Activated B cell treated with CpG ODN at 0.5 μM for 24 hours (primary cell): ENCODE results near the gene EEIG1. TPM values are rescaled to one million over a fixed set of nuclear protein-coding genes. Genes with fewer than 3 reads are reported as not detected.

Experiments
- ATAC-seq: fragments of 200-7000 bp; cut with Tn5 transposase; one replicate; pipeline ENCODE4 v1.10.0; 2021; ENCODE audit warnings: low read depth, mild to moderate bottlenecking, moderate library complexity
- CTCF ChIA-PET: fragments of 350-600 bp; sonication (Branson Sonifier 250); formaldehyde crosslinking; loops from one replicate; lab custom pipeline; 2021; ENCODE audit warnings: antibody characterized with exemption; lab: Charles Lee
- POLR2A ChIA-PET: fragments of 350-600 bp; sonication (Branson Sonifier 250); formaldehyde crosslinking; loops from one replicate; lab custom pipeline; 2021; ENCODE audit warnings: antibody characterized with exemption; lab: Charles Lee
- DNase-seq: peaks from one replicate; pipeline ENCODE4 v3.0.0; 2022
- H3K27ac Mint-ChIP-seq: one replicate; pipeline ENCODE4 v1.8.0; 2020; ENCODE audit warnings: mixed read lengths
- H3K27me3 Mint-ChIP-seq: one replicate; pipeline ENCODE4 v1.8.0; 2021; ENCODE audit warnings: mixed read lengths
- H3K36me3 Mint-ChIP-seq: one replicate; pipeline ENCODE4 v1.8.0; 2021; ENCODE audit warnings: low read depth, mixed read lengths
- H3K4me1 Mint-ChIP-seq: one replicate; pipeline ENCODE4 v1.8.0; 2021; ENCODE audit warnings: mixed read lengths
- H3K4me3 Mint-ChIP-seq: one replicate; pipeline ENCODE4 v1.8.0; 2020; ENCODE audit warnings: mild to moderate bottlenecking, mixed read lengths
- H3K9me3 Mint-ChIP-seq: one replicate; pipeline ENCODE4 v1.8.0; 2020; ENCODE audit warnings: mixed read lengths
- intact Hi-C: fragments of 100-400 bp; cut with micrococcal nuclease; formaldehyde crosslinking; loops from one replicate; pipeline ENCODE4 v1.15.1; 2024
- total RNA-seq: library from RNA; stranded (reverse); gene quantifications from 2 replicates; pipeline ENCODE4 v1.2.3, GENCODE V29; 2022
- TF ChIP-seq, protein P1 (sequence below): fragments of 200-600 bp; IDR thresholded peaks from one replicate; pipeline ENCODE4 v1.8.0; 2022; ENCODE audit warnings: antibody characterized with exemption, mild to moderate bottlenecking

The EEIG1 gene
- total RNA-seq, 1 donor from 2014 or later: 88.1 TPM

DNA sequence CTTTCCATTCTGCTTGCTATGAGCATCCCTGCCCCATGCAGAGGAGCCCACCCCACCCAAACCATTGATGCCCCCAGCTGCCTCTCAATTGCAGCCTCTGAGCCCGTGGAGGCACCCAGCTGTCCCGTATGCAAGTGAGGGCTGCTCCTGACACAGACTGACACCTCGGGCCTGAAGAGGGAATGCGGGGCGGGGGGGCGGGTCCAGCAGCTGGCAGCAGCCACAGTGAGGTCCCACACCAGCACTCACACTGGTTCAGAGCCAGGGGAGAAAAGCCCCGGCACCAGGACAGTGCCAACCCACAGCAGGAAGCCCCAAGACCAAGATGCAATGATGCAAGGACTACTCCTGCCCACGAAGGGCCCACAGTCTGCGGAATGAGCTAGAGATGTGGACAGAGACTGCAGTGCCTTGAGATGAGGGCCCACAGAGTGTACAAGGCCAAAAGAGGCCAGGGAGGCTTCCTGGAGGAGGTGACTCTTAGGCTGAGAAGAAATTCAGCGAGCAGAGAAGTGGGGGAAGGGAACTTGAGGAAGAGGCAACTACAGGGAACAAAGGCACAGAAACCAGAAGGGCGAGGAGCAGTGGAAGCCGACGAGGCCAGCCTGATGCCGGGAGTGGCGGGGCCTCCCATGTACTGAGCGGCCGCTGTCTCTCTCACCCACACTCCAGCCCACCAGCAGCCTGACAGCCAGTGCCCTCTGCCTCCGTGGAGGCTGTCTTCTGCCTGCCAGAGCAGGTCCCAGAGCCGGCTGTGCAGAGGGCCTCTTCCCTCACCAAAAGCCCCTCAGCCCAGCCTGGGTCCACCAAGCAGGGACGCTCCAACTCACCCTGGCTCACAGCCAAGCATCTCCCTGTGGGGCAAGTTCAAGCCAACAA is 9.2 kb downstream of the EEIG1 start:
- no peak for DNase-seq
- Mint-ChIP-seq H3K9me3 (no peaks in the 10 kb centered on the region), H3K27me3 (no peaks in the 10 kb centered on the region), H3K36me3 (peaks cover 15% of the 10 kb centered on the region), H3K4me1 (peaks cover 100% of the 10 kb centered on the region), H3K27ac (peak overlapping the region; percentile 97), H3K4me3 (peak overlapping the region; percentile 79)
- ATAC-seq: peak; percentile 15
- intact Hi-C loops: loop anchor here (2.0 kb wide), 2 partner anchors 13 to 55 kb away; no protein-coding TSS in a partner anchor
- TF ChIP-seq, protein P1, sequence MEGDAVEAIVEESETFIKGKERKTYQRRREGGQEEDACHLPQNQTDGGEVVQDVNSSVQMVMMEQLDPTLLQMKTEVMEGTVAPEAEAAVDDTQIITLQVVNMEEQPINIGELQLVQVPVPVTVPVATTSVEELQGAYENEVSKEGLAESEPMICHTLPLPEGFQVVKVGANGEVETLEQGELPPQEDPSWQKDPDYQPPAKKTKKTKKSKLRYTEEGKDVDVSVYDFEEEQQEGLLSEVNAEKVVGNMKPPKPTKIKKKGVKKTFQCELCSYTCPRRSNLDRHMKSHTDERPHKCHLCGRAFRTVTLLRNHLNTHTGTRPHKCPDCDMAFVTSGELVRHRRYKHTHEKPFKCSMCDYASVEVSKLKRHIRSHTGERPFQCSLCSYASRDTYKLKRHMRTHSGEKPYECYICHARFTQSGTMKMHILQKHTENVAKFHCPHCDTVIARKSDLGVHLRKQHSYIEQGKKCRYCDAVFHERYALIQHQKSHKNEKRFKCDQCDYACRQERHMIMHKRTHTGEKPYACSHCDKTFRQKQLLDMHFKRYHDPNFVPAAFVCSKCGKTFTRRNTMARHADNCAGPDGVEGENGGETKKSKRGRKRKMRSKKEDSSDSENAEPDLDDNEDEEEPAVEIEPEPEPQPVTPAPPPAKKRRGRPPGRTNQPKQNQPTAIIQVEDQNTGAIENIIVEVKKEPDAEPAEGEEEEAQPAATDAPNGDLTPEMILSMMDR: no peak
- CTCF ChIA-PET: interaction anchor here (1.0 kb wide), 1 partner anchor 12 kb away, joined by 3 read pairs; no protein-coding TSS in a partner anchor
- POLR2A ChIA-PET: interaction anchor here (0.8 to 5.3 kb wide), 12 partner anchors 10 to 157 kb away, joined by 3 to 93 read pairs (median 6); partner anchors contain the start of genes EEIG1 and NAIF1

DNA sequence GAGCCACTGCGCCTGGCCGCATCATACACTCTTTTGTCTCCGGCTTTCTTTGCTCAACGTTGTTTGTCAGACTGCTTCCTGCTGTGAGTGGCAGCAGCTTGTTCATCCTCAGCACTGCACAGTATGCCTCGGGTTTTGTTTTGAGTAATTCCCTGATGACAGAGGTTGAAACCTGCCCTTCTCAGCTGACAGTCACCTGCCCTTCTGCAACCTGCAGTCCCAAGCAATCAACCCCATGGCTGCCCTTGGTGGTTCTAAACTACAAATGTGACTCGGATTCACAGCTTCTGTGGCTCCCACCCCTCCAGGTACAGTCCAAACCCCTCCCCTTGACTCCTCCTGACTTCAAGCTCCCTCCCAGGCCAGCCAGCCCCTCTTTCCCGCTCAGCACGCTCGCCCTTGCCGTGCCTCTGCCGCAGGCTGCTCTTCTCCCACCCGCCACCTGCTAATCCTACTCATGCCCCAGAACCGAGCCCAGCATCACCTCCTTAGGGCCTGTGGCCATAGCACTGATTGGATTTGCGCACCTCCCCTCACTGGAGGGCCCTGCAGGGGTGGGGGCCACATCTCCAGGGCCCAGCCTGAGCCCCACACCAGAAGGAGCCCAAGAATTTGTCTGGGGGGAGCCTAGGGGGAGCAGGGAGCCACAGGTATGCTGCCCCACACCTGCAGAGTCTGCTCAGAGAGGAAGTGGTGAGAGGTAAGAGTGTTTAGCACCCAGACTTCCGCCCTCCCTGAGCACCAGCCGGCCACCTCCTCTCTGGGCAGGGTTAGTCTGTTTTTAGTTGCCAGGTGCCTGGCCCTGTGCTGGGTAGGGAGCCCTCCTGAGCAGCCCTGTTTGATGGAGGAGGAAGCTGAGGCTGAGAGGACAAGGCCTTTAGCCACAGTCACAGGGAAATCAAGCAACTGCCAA is 10.1 kb downstream of the EEIG1 start:
- ATAC-seq: peak; percentile 74
- H3K27me3 Mint-ChIP-seq: no peaks in the 10 kb centered on the region
- H3K4me1 Mint-ChIP-seq: peaks cover 100% of the 10 kb centered on the region
- peaks cover 13% of the 10 kb centered on the region for H3K36me3 Mint-ChIP-seq
- TF ChIP-seq, protein P1: no peak
- CTCF ChIA-PET: interaction anchor here (0.8 to 1.5 kb wide), 4 partner anchors 8 to 65 kb away, joined by 3 to 9 read pairs (median 4); no protein-coding TSS in a partner anchor
- H3K9me3 Mint-ChIP-seq: no peaks in the 10 kb centered on the region
- POLR2A ChIA-PET: interaction anchor here (0.5 to 5.3 kb wide), 19 partner anchors 10 to 158 kb away, joined by 3 to 93 read pairs (median 5); partner anchors contain the start of genes EEIG1, NAIF1, SLC25A25 and ST6GALNAC4
- H3K4me3 Mint-ChIP-seq: peak overlapping the region; percentile 79
- peak; percentile 50 for DNase-seq
- intact Hi-C loops: loop anchor here (1.0 to 2.0 kb wide), 4 partner anchors 9 to 56 kb away; no protein-coding TSS in a partner anchor
- H3K27ac Mint-ChIP-seq: peak overlapping the region; percentile 97

DNA sequence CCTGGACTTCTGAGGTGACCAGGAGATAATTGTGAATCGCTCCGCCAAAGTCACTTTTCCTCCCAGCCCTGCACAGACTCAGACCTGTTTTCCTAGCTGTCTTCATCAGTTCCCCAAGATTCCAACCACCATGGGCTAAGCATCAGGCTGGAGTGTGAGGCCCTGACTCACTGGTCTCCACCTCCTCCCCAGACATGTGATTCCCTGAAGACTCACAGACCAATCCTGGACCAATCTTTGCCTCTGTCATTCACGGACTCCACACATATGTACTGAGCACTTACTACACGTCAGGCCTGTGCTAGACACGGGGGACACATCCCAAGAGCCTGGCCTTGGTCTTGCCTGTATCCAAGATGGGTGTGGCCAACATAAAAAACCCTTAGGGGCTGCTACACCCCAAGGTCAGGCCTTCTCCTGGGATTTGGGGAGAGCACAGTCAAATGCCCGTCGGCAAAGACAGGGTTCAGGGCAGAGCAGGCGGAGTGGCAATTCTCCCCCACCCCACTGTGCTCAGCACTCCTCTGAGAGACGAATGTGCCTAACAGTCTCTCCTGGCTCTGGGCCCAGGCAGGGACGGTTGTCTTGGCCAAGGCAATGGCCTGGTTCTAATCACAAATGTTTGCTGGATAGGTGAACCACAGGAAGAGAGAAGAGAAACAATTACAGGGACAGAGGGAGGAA is 11.9 kb downstream of the EEIG1 start:
- H3K4me1 Mint-ChIP-seq: peaks cover 96% of the 10 kb centered on the region
- H3K27ac Mint-ChIP-seq: peak overlapping the region; percentile 97
- no peaks in the 10 kb centered on the region for H3K27me3 Mint-ChIP-seq
- peaks cover 13% of the 10 kb centered on the region for H3K36me3 Mint-ChIP-seq
- intact Hi-C loops: no loop called here
- DNase-seq (no peak), ATAC-seq (no peak)
- CTCF ChIA-PET: interaction anchor here (0.9 kb wide), 1 partner anchor 13 kb away, joined by 3 read pairs; no protein-coding TSS in a partner anchor
- H3K4me3 Mint-ChIP-seq: no peak overlapping the region
- POLR2A ChIA-PET: interaction anchor here (3.1 to 5.3 kb wide), 2 partner anchors 13 to 14 kb away, joined by 16 to 93 read pairs; partner anchors contain the start of gene EEIG1
- no peaks in the 10 kb centered on the region for H3K9me3 Mint-ChIP-seq
- TF ChIP-seq, protein P1: no peak

DNA sequence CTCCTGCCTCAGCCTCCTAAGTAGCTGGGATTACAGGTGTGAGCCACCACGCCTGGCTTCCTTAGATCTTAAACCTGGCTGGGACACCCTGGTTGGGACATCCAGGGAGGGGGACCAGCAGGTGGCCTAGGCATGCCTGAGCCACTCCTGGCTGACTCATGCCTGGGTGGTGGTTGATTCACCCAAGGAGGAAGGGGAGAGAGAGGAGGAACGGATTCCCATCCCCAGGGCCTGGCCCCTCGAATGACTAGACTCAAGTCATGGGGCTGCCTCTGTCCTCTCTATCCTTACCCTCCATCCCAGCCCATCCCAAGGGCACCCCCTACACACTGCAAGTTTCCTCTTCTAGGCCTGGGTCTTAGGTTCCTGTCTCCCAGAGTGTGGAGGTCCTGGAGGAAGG is 12.7 kb downstream of the EEIG1 start:
- ChIA-PET POLR2A (interaction anchor here (0.6 to 1.3 kb wide), 7 partner anchors 10 to 99 kb away, joined by 3 to 6 read pairs (median 3); partner anchors contain the start of gene NAIF1), CTCF (interaction anchor here (0.9 to 1.3 kb wide), 3 partner anchors 11 to 67 kb away, joined by 3 read pairs; no protein-coding TSS in a partner anchor)
- Mint-ChIP-seq H3K27ac (peak overlapping the region; percentile 97), H3K27me3 (no peaks in the 10 kb centered on the region), H3K36me3 (peaks cover 21% of the 10 kb centered on the region), H3K4me1 (peaks cover 96% of the 10 kb centered on the region), H3K9me3 (no peaks in the 10 kb centered on the region), H3K4me3 (no peak overlapping the region)
- DNase-seq: no peak
- TF ChIP-seq, protein P1: no peak
- no peak for ATAC-seq
- intact Hi-C loops: no loop called here
